Measurements from ENCODE around the gene NDST3. TPM values are rescaled to one million over a fixed set of nuclear protein-coding genes. Genes with fewer than 3 reads are reported as not detected.
"Not testable (repeated sequence)": the region's sequence is repeated elsewhere in the genome, so short reads cannot be mapped to it uniquely, and the experiment has no call there.

The NDST3 gene
- total and polyA plus RNA-seq, 9 donors = 0.03 to 0.20 (median 0.07) TPM; not detected in 3

DNA sequence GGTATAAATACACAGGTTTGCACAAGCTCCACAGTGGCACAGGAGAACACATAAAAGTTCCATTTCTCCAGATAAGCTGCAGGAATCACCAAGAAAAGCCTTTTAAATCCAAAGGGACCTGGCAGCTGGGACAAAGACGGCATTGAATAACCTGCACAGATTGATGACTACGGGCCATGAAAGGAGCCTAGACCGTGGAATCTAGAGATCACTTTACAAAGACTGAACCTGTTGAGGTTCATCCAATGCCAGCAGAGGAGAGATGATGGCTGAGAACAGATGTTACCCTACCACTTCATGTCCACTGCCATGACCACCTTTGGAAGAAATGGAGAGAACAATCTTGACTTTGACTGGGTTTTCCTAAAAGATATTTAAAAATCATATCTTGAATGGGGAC is 229.8 kb downstream of the NDST3 start:
- no peak for DNase-seq
- Histone ChIP-seq H3K4me1 (ENCODE audit: control insufficient read depth, insufficient read depth, low read length) (no peaks in the 10 kb centered on the region), H3K27ac (ENCODE audit: low read length) (no peak overlapping the region), H3K27me3 (ENCODE audit: control insufficient read depth, insufficient read depth, low read length) (peaks cover 4% of the 10 kb centered on the region), H3K9me3 (replicated peaks; ENCODE audit: control insufficient read depth, low read depth, low read length) (no peaks in the 10 kb centered on the region), H3K36me3 (ENCODE audit: control insufficient read depth, insufficient read depth, low read length) (no peaks in the 10 kb centered on the region), H3K4me3 (ENCODE audit: low read length) (no peak overlapping the region)
- WGBS (ENCODE audit: insufficient coverage) = no CpG with 5 or more reads among the region's 3 CpGs

DNA sequence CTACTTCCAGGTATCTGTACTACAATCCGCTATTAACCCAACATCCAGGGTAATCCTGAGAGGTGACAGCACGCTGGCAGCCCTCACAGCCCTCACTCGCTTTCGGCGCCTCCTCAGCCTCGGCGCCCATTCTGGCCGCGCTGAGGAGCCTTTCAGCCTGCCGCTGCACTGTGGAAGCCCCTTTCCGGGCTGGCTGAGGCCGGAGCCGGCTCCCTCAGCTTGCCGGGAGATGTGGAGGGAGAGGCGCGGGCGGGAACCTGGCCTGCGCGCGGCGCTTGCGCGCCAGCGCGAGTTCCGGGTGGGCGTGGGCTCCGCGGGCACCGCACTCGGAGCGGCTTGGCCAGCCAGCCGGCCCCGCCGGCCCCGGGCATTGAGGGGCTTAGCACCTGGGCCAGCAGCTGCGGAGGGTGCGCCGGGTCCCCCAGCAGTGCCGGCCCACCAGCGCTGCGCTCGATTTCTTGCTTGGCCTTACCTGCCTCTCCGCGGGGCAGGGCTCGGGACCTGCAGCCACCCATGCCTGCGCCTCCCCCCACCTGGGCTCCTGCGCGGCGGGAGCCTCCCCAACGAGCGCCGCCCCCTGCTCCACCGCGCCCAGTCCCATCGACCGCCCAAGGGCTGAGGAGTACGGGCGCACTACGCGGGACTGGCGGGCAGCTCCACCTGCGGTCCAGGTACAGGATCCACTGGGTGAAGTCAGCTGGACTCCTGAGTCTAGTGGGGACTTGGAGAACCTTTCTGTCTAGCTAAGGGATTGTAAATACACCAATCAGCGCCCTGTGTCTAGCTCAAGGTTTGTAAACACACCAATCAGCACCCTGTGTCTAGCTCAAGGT is 231.2 kb downstream of the NDST3 start:
- Histone ChIP-seq H3K27ac (ENCODE audit: low read length) (no peak overlapping the region), H3K27me3 (ENCODE audit: control insufficient read depth, insufficient read depth, low read length) (peaks cover 4% of the 10 kb centered on the region), H3K4me3 (ENCODE audit: low read length) (peak overlapping the region; percentile 43), H3K36me3 (ENCODE audit: control insufficient read depth, insufficient read depth, low read length) (no peaks in the 10 kb centered on the region), H3K4me1 (ENCODE audit: control insufficient read depth, insufficient read depth, low read length) (no peaks in the 10 kb centered on the region), H3K9me3 (replicated peaks; ENCODE audit: control insufficient read depth, low read depth, low read length) (no peaks in the 10 kb centered on the region)
- WGBS (ENCODE audit: insufficient coverage) = 16% methylated on average over 62 of the region's 64 CpGs
- DNase-seq = peak; percentile 49

DNA sequence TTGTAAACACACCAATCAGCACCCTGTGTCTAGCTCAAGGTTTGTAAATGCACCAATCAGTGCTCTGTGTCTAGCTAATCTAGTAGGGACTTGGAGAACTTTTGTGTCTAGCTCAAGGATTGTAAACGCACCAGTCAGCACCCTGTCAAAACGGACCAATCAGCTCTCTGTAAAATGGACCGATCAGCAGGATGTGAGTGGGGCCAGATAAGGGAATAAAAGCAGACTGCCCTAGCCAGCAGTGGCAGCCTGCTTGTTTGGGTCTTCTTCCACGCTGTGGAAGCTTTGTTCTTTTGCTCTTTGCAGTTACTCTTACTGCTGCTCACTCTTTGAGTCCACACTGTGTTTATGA is 231.8 kb downstream of the NDST3 start:
- not testable (repeated sequence) for H3K4me1 ChIP-seq (ENCODE audit: control insufficient read depth, insufficient read depth, low read length); H3K9me3 ChIP-seq (replicated peaks; ENCODE audit: control insufficient read depth, low read depth, low read length); DNase-seq; H3K36me3 ChIP-seq (ENCODE audit: control insufficient read depth, insufficient read depth, low read length); H3K4me3 ChIP-seq (ENCODE audit: low read length); H3K27me3 ChIP-seq (ENCODE audit: control insufficient read depth, insufficient read depth, low read length); H3K27ac ChIP-seq (ENCODE audit: low read length)
- WGBS (ENCODE audit: insufficient coverage) = 96% methylated on average over 4 of the region's 4 CpGs

DNA sequence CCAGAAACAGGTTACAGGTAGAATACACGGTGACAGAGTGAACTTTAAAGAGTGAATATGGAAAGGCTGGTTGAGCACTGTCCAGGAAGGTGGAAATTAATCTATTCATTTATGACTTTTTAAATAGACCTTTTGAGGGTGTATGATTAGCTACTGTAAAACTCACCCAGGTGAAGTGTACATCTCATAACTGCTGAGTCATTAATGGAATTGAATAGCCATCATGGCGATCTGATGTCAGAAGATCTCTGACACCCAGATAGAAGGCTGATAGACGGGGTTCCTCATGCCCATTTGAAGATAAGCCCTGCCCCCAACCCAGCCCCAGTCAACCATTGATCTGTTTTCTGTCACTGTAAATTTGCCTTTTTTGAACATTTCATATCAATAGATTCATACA is 234.5 kb downstream of the NDST3 start:
- Histone ChIP-seq H3K36me3 (ENCODE audit: control insufficient read depth, insufficient read depth, low read length) (no peaks in the 10 kb centered on the region), H3K9me3 (replicated peaks; ENCODE audit: control insufficient read depth, low read depth, low read length) (no peaks in the 10 kb centered on the region), H3K27ac (ENCODE audit: low read length) (no peak overlapping the region), H3K4me3 (ENCODE audit: low read length) (no peak overlapping the region), H3K27me3 (ENCODE audit: control insufficient read depth, insufficient read depth, low read length) (peaks cover 7% of the 10 kb centered on the region), H3K4me1 (ENCODE audit: control insufficient read depth, insufficient read depth, low read length) (no peaks in the 10 kb centered on the region)
- DNase-seq = no peak
- WGBS (ENCODE audit: insufficient coverage) = 100% methylated on average over 1 of the region's 3 CpGs

DNA sequence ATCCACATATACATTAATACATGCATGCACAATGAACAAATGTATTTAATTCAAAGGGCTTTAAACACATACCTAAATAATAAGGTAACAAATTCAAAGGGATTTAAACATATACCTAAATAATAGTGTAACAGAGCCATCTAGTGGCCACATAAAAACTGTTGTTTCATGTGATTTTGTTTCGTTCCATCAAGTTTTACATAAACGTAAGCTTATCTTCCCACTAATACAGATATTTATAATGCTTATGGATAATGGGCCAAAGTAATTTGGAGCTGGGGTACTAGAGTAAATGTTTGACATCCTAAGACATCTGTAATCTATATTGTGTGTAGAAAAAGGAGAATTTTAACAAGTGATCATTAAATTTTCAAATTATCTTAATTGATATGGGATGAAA is 236.2 kb downstream of the NDST3 start:
- H3K4me1 ChIP-seq (ENCODE audit: control insufficient read depth, insufficient read depth, low read length) = no peaks in the 10 kb centered on the region
- no peaks in the 10 kb centered on the region for H3K9me3 ChIP-seq (replicated peaks; ENCODE audit: control insufficient read depth, low read depth, low read length)
- H3K4me3 ChIP-seq (ENCODE audit: low read length) = no peak overlapping the region
- no peaks in the 10 kb centered on the region for H3K36me3 ChIP-seq (ENCODE audit: control insufficient read depth, insufficient read depth, low read length)
- H3K27ac ChIP-seq (ENCODE audit: low read length) = no peak overlapping the region
- no CpG with 5 or more reads among the region's 2 CpGs for WGBS (ENCODE audit: insufficient coverage)
- DNase-seq = peak; percentile 49
- H3K27me3 ChIP-seq (ENCODE audit: control insufficient read depth, insufficient read depth, low read length) = peaks cover 2% of the 10 kb centered on the region

DNA sequence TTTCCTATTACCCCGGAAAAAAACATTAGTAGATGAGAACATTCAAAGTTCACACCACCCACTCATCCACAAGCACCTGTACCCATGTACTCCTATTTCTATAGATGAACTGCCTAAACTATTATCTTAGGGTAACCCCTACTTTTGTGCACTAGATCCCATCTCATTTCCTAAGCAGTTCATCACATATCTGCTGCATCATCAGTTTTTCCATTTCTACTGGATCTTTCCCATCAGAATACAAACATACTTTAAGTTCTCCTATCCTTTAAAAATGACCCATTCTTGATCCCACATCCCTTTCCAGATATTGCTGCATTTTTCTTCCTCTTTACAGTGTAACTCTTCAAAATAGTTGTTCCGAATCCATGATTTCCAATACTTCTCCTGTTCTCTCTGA is 237.5 kb downstream of the NDST3 start:
- Histone ChIP-seq H3K36me3 (ENCODE audit: control insufficient read depth, insufficient read depth, low read length) (no peaks in the 10 kb centered on the region), H3K4me3 (ENCODE audit: low read length) (no peak overlapping the region), H3K4me1 (ENCODE audit: control insufficient read depth, insufficient read depth, low read length) (no peaks in the 10 kb centered on the region), H3K9me3 (replicated peaks; ENCODE audit: control insufficient read depth, low read depth, low read length) (no peaks in the 10 kb centered on the region), H3K27ac (ENCODE audit: low read length) (no peak overlapping the region), H3K27me3 (ENCODE audit: control insufficient read depth, insufficient read depth, low read length) (peaks cover 2% of the 10 kb centered on the region)
- WGBS (ENCODE audit: insufficient coverage) = 69% methylated on average over 2 of the region's 2 CpGs
- no peak for DNase-seq

DNA sequence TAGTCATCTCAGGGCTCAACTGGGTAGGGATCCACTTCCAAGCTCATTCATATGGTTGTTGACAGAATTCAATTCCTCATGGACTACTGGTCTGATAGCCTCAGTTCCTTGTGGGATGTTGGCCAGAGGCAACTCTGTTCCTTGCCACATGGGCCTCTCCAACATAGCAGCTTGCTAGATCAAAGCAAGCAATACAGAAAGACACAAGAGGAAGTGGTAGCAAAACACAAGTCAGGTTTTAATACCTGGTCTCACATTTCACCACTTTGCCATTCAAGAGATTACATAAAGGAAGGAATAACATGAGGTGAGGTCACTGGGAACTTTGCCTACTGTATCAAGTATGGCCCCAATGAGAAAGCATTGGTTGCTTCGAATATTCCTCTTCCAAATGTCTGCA is 239.4 kb downstream of the NDST3 start:
- 92% methylated on average over 1 of the region's 1 CpG for WGBS (ENCODE audit: insufficient coverage)
- peaks cover 2% of the 10 kb centered on the region for H3K27me3 ChIP-seq (ENCODE audit: control insufficient read depth, insufficient read depth, low read length)
- H3K36me3 ChIP-seq (ENCODE audit: control insufficient read depth, insufficient read depth, low read length) = no peaks in the 10 kb centered on the region
- no peak overlapping the region for H3K27ac ChIP-seq (ENCODE audit: low read length)
- no peaks in the 10 kb centered on the region for H3K4me1 ChIP-seq (ENCODE audit: control insufficient read depth, insufficient read depth, low read length)
- H3K4me3 ChIP-seq (ENCODE audit: low read length) = no peak overlapping the region
- no peaks in the 10 kb centered on the region for H3K9me3 ChIP-seq (replicated peaks; ENCODE audit: control insufficient read depth, low read depth, low read length)
- DNase-seq = no peak

DNA sequence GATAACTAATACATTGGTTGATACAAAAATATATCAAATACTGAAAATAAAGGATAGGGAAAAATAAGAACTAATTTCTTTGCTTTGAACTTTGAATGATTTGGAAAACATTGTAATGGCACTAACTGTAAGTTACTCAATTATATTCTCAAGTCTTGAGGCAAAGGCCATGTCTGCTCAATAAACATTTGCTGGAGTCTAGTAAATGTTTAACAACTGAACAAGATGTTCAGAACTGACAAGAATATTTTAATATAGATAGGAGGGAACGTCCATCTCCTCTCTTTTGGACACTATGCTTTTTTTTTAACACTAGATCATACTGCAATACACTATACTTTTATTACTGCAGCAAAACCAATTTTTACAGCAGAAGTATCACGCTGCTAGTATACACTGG is 242.3 kb downstream of the NDST3 start:
- peaks cover 4% of the 10 kb centered on the region for H3K4me1 ChIP-seq (ENCODE audit: control insufficient read depth, insufficient read depth, low read length)
- H3K27me3 ChIP-seq (ENCODE audit: control insufficient read depth, insufficient read depth, low read length) = peaks cover 2% of the 10 kb centered on the region
- H3K9me3 ChIP-seq (replicated peaks; ENCODE audit: control insufficient read depth, low read depth, low read length) = no peaks in the 10 kb centered on the region
- no CpG with 5 or more reads among the region's 2 CpGs for WGBS (ENCODE audit: insufficient coverage)
- no peaks in the 10 kb centered on the region for H3K36me3 ChIP-seq (ENCODE audit: control insufficient read depth, insufficient read depth, low read length)
- H3K4me3 ChIP-seq (ENCODE audit: low read length) = no peak overlapping the region
- no peak for DNase-seq
- no peak overlapping the region for H3K27ac ChIP-seq (ENCODE audit: low read length)

DNA sequence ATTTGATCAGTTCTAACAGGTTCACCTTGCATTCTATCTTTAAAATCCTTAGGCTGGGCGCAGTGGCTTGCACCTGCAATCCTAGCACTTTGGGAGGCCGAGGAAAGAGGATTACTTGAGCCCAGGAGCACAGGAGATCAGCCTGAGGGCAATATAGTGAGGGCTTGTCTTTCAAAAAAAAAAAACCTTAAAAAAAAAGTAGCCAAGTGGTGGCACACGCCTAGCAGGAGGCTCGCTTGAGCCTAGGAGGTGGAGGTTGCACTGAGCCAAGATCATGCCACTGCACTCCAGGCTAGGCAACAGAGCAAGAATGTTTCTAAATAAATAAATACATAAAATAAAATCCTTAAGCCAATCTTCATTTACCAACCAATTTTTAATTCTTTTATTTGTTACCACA is 243.0 kb downstream of the NDST3 start:
- peaks cover 2% of the 10 kb centered on the region for H3K27me3 ChIP-seq (ENCODE audit: control insufficient read depth, insufficient read depth, low read length)
- peaks cover 3% of the 10 kb centered on the region for H3K36me3 ChIP-seq (ENCODE audit: control insufficient read depth, insufficient read depth, low read length)
- no peak for DNase-seq
- H3K4me3 ChIP-seq (ENCODE audit: low read length) = no peak overlapping the region
- peaks cover 6% of the 10 kb centered on the region for H3K4me1 ChIP-seq (ENCODE audit: control insufficient read depth, insufficient read depth, low read length)
- H3K27ac ChIP-seq (ENCODE audit: low read length) = no peak overlapping the region
- no peaks in the 10 kb centered on the region for H3K9me3 ChIP-seq (replicated peaks; ENCODE audit: control insufficient read depth, low read depth, low read length)
- WGBS (ENCODE audit: insufficient coverage) = 100% methylated on average over 1 of the region's 4 CpGs

DNA sequence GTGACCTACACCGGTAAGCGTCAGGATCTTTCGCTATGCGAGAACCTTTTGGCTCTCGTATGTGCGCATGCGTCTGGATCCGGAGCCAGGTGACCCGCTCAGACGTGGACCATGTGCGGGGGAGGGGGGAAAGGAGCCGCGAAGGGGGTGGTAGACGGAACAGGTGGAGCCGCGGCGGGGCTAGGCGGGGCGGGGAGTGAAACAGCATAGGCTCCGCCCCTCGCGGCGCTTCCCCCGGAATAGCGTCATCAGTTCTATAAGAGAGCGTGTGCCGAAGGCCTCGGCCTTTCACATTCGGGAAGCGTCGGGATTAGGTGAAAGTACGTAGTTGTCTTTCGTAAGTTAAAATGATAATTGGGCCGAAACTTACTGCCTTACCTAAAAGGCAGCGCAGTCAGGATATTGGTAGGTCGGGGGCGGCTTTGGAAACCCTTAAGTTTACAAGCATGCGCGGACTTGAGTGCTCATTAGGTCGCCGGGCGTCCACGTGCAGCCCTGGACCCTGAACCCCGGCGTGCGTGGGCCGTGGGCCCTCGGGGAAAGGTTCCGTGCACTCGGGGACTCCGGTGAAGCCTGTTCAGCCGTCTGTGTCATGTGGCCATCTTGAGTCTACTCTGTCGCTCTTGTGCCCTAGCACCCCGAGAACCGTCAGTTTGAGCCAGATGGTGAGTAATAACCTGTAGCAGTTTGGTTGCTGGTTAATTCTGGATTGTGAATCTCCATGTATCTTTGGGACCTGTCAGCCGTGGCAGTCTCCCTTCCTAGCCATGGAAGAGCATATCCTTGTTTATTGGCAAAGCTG is 244.4 kb downstream of the NDST3 start:
- H3K4me3 ChIP-seq (ENCODE audit: low read length) = peak overlapping the region; percentile 91
- H3K36me3 ChIP-seq (ENCODE audit: control insufficient read depth, insufficient read depth, low read length) = peaks cover 3% of the 10 kb centered on the region
- peak overlapping the region; percentile 95 for H3K27ac ChIP-seq (ENCODE audit: low read length)
- peak; percentile 97 for DNase-seq
- 0% methylated on average over 55 of the region's 56 CpGs for WGBS (ENCODE audit: insufficient coverage)
- peaks cover 6% of the 10 kb centered on the region for H3K4me1 ChIP-seq (ENCODE audit: control insufficient read depth, insufficient read depth, low read length)
- no peaks in the 10 kb centered on the region for H3K27me3 ChIP-seq (ENCODE audit: control insufficient read depth, insufficient read depth, low read length)
- H3K9me3 ChIP-seq (replicated peaks; ENCODE audit: control insufficient read depth, low read depth, low read length) = no peaks in the 10 kb centered on the region
